ENCODE results near the gene TEX22.

TEX22 gene

GRCh38 chr14:105412771-105413543 lies 14.6 kb downstream of the TEX22 start:
- TF ChIP-seq, protein P1, sequence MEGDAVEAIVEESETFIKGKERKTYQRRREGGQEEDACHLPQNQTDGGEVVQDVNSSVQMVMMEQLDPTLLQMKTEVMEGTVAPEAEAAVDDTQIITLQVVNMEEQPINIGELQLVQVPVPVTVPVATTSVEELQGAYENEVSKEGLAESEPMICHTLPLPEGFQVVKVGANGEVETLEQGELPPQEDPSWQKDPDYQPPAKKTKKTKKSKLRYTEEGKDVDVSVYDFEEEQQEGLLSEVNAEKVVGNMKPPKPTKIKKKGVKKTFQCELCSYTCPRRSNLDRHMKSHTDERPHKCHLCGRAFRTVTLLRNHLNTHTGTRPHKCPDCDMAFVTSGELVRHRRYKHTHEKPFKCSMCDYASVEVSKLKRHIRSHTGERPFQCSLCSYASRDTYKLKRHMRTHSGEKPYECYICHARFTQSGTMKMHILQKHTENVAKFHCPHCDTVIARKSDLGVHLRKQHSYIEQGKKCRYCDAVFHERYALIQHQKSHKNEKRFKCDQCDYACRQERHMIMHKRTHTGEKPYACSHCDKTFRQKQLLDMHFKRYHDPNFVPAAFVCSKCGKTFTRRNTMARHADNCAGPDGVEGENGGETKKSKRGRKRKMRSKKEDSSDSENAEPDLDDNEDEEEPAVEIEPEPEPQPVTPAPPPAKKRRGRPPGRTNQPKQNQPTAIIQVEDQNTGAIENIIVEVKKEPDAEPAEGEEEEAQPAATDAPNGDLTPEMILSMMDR (IDR thresholded peaks at IDR 0.05) = no peak

GRCh38 chr14:105413544-105413886 lies 15.2 kb downstream of the TEX22 start:
- TF ChIP-seq, protein P1 (IDR thresholded peaks at IDR 0.05) = no peak

GRCh38 chr14:105414456-105415371 lies 16.4 kb downstream of the TEX22 start:
- TF ChIP-seq, protein P1 (IDR thresholded peaks at IDR 0.05) = peak; percentile 50

DNA sequence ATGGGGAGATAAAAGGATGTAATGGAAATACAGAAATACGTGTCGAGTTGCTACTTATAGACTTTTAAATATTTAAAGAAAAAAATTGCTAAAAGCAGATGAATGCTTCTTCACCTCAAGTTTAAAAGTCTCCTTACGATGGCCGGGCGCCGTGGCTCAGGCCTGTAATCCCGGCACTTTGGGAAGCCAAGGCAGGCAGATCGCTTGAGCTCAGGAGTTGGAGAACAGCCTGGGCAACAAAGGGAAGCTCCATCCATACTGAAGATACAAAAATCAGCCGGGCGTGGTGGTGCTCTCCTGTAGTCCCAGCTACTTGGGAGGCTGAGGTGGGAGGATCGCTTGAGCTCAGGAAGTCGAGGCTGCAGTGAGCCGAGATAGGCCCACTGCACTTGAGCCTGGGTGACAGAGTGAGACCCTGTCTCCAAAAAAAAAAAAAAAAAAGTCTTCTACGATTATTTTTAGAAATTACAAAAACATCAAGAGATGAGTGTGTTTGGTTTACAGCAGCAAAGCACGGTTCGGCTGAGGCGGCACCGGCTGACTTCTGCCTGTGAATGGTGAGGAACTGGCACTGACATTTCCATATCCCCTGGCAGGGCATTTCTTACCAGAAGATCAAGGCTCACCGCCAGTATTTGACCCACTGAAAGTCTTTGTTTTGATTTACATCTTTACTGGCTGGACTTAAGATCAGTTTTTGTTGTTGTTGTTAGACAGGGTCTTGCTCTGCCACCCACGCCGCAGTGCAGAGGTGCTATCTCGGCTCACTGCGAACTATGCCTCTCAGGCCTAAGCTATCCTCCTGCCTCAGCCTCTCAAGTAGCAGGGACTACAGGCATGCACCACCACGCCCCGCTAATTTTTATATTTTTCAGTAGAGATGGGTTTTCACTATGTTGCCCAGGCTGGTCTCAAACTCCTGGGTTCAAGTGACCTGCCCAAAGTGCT lies 17.4 kb downstream of the TEX22 start:
- TF ChIP-seq, protein P1 (IDR thresholded peaks at IDR 0.05) = no peak

DNA sequence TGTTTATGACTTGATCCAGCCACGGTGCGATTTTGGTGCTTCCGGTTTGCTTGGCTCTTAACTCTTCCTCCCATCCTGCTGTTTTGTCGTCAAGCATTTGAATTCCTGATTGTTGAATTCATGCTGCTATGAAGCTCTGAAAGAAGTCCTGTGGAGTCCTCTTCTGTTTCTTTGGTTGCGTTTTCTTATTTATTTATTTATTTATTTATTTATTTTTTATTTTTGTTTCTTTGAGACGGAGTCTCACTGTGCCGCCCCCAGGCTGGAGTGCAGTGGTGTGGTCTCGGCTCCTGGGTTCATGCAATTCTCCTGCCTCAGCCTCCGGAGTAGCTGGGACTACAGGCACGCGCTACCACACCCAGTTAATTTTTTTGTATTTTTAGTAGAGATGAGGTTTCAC lies 18.3 kb downstream of the TEX22 start:
- TF ChIP-seq, protein P1 (IDR thresholded peaks at IDR 0.05) = no peak

DNA sequence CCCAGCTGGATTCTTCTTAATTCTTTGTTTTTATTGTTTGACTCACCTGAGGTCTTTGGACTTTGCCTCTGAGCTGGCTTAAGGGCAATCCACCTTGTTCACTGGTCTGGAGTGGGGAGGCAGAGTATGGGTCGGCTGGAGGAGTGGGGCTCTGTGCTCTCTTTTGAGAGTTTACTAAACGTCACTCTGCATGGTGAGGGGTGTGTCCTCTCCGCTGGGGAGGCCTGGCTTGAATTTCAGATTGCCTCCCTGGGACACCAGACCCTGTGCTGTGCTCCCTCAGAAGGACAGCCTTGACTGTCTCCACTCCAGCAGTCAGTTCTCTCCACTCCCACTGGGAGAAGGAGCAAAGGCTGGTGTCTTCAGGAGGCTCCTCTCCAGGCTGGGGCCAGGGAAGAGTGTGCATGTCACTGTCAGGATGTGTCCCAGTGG lies 19.4 kb downstream of the TEX22 start:
- TF ChIP-seq, protein P1 (IDR thresholded peaks at IDR 0.05) = no peak
